Effector memory CD8-positive, alpha-beta T cell (primary cell): ENCODE measurements around the gene TRIM2.

ENCODE experiments used
- ATAC-seq: fragments of 150-1000 bp; cut with Tn5 transposase; replicated peaks from 2 replicates; pipeline ENCODE4 v1.10.0; 2021; ENCODE audit warnings: mild to moderate bottlenecking, moderate library complexity
- DNase-seq, 3 experiments: peaks; one replicate each; pipeline ENCODE4 v3.0.0; 2021
- H3K27ac Mint-ChIP-seq, 2 donors: one replicate each; pipeline ENCODE4 v1.8.0; 2022; ENCODE audit warnings: mild to moderate bottlenecking in 2 of 2, mixed read lengths in 2 of 2, moderate library complexity in 2 of 2
- H3K27me3 Mint-ChIP-seq, 2 donors: one replicate each; pipeline ENCODE4 v1.8.0; 2022; ENCODE audit warnings: mixed read lengths in 2 of 2
- H3K36me3 Mint-ChIP-seq: one replicate; pipeline ENCODE4 v1.8.0; 2022; ENCODE audit warnings: mild to moderate bottlenecking, moderate library complexity, mixed read lengths; ENCODE audit not compliant: insufficient read depth
- H3K4me1 Mint-ChIP-seq, 2 donors: one replicate each; pipeline ENCODE4 v1.8.0; 2022; ENCODE audit warnings: low read depth in 2 of 2, mixed read lengths in 2 of 2
- H3K4me3 Mint-ChIP-seq, 2 donors: one replicate each; pipeline ENCODE4 v1.8.0; 2022; ENCODE audit warnings: mild to moderate bottlenecking in 2 of 2, mixed read lengths in 2 of 2, moderate library complexity in 2 of 2
- H3K9me3 Mint-ChIP-seq, 2 donors: one replicate each; pipeline ENCODE4 v1.8.0; 2022; ENCODE audit warnings: mixed read lengths in 2 of 2

Gene TRIM2

DNA sequence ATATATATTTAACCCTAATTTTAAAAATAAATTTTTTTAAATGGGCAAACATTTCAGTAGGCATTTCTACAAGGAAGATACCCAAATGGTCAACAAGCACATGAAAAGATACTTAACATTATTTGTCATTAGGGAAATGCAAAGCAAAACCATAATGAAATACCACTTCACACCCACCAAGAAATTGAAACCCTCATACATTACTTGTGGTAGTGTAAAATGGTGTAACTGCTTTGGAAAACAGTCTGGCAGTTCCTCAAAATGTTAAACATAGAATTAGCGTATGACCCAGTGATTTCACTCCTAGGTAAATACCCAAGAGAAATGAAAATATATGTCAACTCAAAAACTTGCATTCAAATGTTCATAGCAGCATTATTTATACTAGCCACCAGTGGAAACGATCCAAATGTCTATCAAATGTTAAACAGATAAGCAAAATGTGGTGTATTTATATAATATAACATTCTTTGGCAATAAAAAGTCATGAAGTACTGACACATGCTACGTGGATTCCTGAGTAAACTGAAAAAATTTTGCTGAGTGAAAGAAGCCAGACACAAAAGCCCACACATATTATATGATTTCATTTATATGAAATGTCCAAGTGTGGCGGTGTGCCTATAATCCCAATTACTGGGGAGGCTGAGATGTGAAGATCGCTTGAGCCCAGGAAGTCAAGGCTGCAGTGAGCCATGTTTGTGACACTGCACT lies 16.6 kb downstream of the TRIM2 start:
- ATAC-seq (no peak), DNase-seq (no peak)
- H3K27me3 Mint-ChIP-seq = peaks cover 23 to 83% of the 10 kb centered on the region in 2 donors
- H3K4me1 Mint-ChIP-seq = peaks cover 0 to 9% of the 10 kb centered on the region in 2 donors
- H3K4me3 Mint-ChIP-seq = no peak overlapping the region
- no peaks in the 10 kb centered on the region for H3K36me3 Mint-ChIP-seq
- H3K27ac Mint-ChIP-seq = no peak overlapping the region
- H3K9me3 Mint-ChIP-seq = no peaks in the 10 kb centered on the region

DNA sequence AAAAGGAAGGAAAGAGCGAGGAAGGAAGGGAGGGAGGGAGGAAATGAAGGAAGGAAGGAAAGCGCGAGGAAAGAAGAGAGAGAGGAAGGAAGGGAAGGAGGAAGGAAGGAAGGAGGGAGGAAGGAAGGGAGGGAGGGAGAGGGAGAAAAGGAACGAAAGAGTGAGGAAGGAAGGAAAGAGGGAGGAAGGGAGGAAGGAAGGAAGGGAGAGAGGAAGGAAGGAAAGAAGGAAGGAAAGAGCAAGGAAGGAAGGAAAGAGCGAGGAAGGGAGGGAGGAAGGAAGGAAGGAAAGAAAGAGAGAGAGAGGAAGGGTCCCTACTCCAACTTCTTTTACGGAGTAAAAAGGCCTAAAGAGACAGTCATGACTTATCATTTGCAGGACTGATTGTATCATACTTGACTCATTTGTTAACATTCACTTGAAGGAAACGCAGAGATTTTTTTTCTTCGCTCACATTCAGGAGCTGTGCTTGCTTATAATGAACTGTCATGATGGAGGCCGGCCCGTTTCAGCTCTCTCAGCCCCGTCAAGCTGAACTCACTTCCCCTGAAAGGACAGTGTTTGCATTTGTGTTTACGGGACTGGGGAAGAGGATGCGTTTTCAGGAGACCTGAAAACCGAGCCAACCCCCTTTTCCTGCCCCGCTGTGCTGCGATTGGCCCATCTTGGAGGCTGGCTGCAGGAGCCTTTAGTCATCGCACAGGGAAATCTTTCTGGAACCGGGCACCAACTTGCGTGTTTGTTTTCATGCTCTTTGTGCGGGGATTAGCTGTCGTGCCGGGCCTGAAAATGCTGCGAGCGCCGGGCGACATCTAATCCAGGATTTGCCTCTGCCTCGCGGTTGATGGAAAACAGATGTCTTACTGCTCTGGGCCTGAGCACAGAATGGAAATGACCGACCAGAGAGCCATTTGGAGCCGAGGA lies 17.8 kb downstream of the TRIM2 start:
- Mint-ChIP-seq H3K4me1 (peaks cover 0 to 9% of the 10 kb centered on the region in 2 donors), H3K27me3 (peaks cover 33 to 83% of the 10 kb centered on the region in 2 donors), H3K4me3 (peak overlapping the region; percentile 71 to 86), H3K27ac (peak overlapping the region in 1 of 2 donors; percentile 73), H3K9me3 (no peaks in the 10 kb centered on the region), H3K36me3 (no peaks in the 10 kb centered on the region)
- DNase-seq (peak in 2 of 3 experiments; percentile 2 to 4), ATAC-seq (peak; percentile 53)

DNA sequence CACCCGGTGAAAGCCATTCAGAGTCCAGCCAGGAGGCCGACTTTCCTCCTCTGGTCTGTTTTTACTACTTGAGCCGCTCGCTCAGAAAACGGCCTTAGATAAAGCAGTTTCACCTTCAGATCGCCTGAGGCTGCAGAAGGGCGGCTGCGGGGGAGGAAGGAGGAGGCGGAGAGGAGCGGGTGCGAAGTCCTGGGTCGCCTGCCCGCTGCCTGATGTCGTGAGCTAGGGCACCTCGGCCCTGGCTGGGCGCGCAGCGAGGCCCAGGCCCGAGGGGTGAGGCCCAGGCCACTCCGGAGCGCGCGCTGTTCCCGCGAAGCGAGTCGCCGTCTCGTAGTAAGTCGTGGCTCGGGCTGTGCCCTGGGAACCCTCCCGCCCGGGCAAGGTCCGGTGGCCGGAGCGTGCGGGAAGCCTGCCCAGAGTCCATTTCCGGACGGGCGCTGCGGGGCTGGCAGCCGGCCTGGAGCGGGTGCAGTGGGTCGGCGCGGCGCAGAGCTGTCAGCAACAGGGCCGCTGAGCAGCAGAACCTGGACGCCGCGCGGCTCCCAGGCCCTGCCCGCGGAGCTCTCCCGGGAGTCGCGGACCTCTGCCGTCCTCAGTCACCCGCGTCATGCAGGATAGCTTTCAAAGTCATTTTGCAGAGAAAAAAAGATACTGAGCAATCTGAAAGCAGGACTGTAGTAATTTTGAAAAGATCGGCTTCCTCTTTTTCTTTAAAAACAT lies 18.6 kb downstream of the TRIM2 start:
- peak in 2 of 3 experiments; percentile 1 to 4 for DNase-seq
- H3K4me1 Mint-ChIP-seq = peaks cover 0 to 9% of the 10 kb centered on the region in 2 donors
- H3K4me3 Mint-ChIP-seq = peak overlapping the region; percentile 71 to 86
- H3K27ac Mint-ChIP-seq = peak overlapping the region in 1 of 2 donors; percentile 73
- ATAC-seq = peak; percentile 73
- H3K9me3 Mint-ChIP-seq = no peaks in the 10 kb centered on the region
- peaks cover 41 to 83% of the 10 kb centered on the region in 2 donors for H3K27me3 Mint-ChIP-seq
- no peaks in the 10 kb centered on the region for H3K36me3 Mint-ChIP-seq

DNA sequence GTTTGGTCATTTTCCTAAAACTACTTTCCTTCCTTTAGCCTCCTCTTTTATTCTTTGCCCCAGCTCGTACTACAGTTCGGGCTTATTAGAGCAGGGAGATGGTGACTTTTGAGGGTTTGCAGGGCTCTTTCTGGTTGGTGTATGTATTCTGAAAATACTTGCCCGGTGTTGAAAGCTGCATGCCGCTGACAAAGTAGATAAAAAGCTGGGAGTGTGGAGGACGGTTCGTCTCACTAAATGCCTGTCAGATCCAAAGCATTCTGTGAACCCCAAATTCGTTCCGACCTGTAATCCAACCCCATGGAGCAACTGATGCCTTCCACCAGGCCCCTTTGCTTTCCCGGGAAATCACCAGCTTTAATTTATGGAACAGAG lies 19.2 kb downstream of the TRIM2 start:
- ATAC-seq (no peak), DNase-seq (no peak)
- H3K4me1 Mint-ChIP-seq = peaks cover 0 to 9% of the 10 kb centered on the region in 2 donors
- H3K36me3 Mint-ChIP-seq = no peaks in the 10 kb centered on the region
- H3K27ac Mint-ChIP-seq = no peak overlapping the region
- H3K27me3 Mint-ChIP-seq = peaks cover 47 to 84% of the 10 kb centered on the region in 2 donors
- H3K4me3 Mint-ChIP-seq = peak overlapping the region; percentile 71 to 86
- H3K9me3 Mint-ChIP-seq = no peaks in the 10 kb centered on the region

DNA sequence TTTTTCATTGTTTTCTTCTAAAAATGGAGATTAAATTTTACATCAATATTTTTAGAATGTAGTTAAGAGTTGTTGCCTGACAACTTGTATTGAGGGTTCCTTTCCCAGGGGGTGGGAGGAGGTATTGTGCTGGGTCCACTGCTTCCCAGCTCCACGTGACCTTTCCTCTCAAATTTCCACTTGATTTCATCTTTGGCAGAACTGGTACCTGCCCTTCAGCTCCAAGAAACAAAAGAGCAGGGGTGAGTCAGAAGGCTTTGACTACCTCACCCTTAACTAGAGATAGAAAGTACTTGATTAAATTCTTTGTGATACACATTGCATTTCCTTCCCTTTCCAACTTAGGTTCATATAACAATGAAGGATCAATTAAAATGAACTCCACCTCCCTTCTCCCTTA lies 19.7 kb downstream of the TRIM2 start:
- peaks cover 52 to 84% of the 10 kb centered on the region in 2 donors for H3K27me3 Mint-ChIP-seq
- peaks cover 0 to 9% of the 10 kb centered on the region in 2 donors for H3K4me1 Mint-ChIP-seq
- no peaks in the 10 kb centered on the region for H3K36me3 Mint-ChIP-seq
- DNase-seq (no peak), ATAC-seq (no peak)
- no peak overlapping the region for H3K27ac Mint-ChIP-seq
- H3K4me3 Mint-ChIP-seq = peak overlapping the region; percentile 25 to 34
- no peaks in the 10 kb centered on the region for H3K9me3 Mint-ChIP-seq

DNA sequence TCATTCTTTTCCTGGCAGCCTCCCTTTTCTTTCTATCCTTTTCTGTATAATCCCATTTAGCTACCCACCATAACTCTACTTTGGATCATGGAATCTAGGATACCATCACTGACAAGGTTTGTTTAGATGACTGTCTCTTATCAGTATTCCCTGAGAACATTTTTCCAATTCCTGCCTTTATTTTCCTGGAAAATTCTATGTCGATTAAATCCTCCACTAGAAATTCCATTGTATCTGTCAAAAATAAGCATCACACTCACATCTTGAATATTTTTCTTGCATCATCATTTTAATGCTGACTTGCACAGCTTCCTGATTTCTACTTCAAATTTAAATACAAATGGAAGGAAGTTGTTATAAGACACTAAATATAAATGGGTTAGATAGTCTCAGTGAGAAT lies 20.2 kb downstream of the TRIM2 start:
- Mint-ChIP-seq H3K27me3 (peaks cover 54 to 82% of the 10 kb centered on the region in 2 donors), H3K27ac (no peak overlapping the region), H3K4me1 (peaks cover 0 to 9% of the 10 kb centered on the region in 2 donors), H3K4me3 (no peak overlapping the region), H3K9me3 (no peaks in the 10 kb centered on the region), H3K36me3 (no peaks in the 10 kb centered on the region)
- ATAC-seq (no peak), DNase-seq (no peak)

DNA sequence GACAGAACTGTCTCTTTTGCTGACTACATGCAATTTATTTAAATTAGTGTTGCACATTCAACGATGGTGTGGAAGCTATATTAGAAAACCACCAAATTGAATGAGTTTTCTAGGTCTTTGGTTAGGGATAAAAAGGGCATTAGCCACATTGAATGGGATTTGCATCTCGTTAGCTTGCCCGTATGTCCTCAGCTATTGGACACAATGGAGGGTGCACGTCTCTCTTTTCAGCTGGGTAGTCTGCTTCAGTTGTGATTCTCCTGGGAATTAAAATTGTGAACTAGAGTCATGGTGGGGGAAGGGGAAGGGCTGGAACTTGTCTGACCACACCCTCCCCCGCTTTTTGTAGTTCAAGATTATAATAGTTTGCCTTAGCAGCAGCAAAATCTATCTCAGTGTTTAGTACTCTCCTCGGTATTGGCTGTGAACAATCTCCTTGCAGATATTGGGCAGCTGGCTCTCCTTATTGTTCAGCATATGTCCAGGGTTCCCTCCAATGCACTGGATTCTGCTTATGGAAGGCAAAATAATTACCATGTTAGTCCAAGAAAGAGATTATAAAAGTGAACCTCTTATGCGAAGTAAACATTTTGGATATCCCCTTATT lies 23.3 kb downstream of the TRIM2 start:
- H3K4me1 Mint-ChIP-seq = peaks cover 0 to 3% of the 10 kb centered on the region in 2 donors
- no peak for DNase-seq
- ATAC-seq = no peak
- peaks cover 74 to 79% of the 10 kb centered on the region in 2 donors for H3K27me3 Mint-ChIP-seq
- no peaks in the 10 kb centered on the region for H3K36me3 Mint-ChIP-seq
- no peaks in the 10 kb centered on the region for H3K9me3 Mint-ChIP-seq
- no peak overlapping the region for H3K27ac Mint-ChIP-seq
- H3K4me3 Mint-ChIP-seq = no peak overlapping the region

DNA sequence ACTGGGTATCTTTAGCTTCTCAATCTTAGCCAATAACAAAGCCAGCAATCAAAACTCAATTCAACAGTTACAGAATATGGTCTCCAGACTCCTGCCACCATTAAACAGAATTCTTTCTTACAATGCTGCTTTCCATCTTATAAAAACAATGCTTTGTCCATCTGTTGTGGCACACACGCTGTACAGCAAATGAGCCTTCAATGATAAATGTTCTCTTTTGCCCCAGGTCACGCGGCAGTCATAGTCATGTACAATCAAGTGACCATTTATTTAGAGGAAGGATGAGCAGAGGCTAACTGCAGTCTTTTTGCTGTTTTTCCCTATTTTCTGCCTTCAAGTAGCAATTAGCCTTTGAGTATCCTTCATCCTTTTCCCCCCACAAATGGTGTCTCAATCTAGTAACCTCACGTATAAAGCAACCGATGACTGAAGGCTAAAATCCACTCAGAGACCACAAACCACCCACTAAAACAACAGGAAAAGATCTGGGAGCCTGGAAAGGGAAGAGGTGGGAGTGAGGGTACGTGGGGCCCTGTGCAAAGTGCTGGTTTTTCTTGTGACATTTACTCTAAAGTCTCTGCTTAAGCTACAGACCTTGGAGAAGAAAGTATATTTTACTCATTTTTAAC lies 24.4 kb downstream of the TRIM2 start:
- DNase-seq = no peak
- Mint-ChIP-seq H3K4me1 (peaks cover 0 to 6% of the 10 kb centered on the region in 2 donors), H3K27me3 (peaks cover 79 to 85% of the 10 kb centered on the region in 2 donors), H3K4me3 (no peak overlapping the region), H3K27ac (no peak overlapping the region), H3K36me3 (no peaks in the 10 kb centered on the region), H3K9me3 (no peaks in the 10 kb centered on the region)
- no peak for ATAC-seq

DNA sequence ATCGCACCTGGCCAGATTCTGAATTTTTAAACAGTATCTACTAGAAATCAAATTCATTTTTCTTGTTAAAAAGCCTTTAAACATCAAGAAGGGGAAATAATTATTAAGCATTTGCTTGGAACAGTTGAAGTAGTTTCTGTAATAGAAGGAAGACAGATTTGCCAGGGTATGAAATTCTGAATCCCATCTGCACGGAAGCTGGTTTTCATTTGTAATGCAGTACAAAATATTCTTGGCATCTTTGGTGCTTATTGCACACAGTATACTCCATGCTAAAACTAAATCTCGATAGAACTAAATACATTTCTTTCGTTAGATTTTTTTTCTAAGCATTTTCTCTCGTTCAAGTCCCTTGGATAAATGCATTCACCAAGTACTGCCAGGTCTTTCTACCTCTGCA lies 25.3 kb downstream of the TRIM2 start:
- Mint-ChIP-seq H3K27me3 (peaks cover 70 to 78% of the 10 kb centered on the region in 2 donors), H3K4me3 (no peak overlapping the region), H3K36me3 (no peaks in the 10 kb centered on the region), H3K4me1 (peaks cover 0 to 6% of the 10 kb centered on the region in 2 donors), H3K9me3 (no peaks in the 10 kb centered on the region), H3K27ac (no peak overlapping the region)
- ATAC-seq (no peak), DNase-seq (no peak)

DNA sequence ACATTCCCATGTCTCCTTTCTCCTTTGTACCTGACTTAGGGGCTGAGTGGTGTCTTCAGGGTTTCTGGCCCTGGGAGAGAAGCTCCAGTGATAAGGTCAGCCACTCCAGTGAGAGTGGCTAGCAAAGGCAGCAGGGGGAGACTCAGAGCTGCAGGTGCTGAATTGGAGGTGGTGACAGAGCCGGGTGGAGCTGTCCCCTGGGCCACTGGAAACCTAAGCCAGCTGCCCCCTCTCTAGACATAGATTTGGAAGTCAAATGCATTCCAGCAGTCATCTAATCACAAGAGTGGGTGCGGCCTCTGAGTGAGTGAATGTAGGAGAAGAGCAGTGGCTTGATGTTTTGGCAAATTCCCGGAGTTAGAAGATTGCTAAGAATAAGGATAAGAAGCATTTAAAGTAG lies 28.5 kb downstream of the TRIM2 start:
- H3K4me3 Mint-ChIP-seq = no peak overlapping the region
- no peak for DNase-seq
- no peak overlapping the region for H3K27ac Mint-ChIP-seq
- no peaks in the 10 kb centered on the region for H3K9me3 Mint-ChIP-seq
- H3K36me3 Mint-ChIP-seq = no peaks in the 10 kb centered on the region
- ATAC-seq = no peak
- H3K4me1 Mint-ChIP-seq = peaks cover 0 to 7% of the 10 kb centered on the region in 2 donors
- peaks cover 43 to 62% of the 10 kb centered on the region in 2 donors for H3K27me3 Mint-ChIP-seq

DNA sequence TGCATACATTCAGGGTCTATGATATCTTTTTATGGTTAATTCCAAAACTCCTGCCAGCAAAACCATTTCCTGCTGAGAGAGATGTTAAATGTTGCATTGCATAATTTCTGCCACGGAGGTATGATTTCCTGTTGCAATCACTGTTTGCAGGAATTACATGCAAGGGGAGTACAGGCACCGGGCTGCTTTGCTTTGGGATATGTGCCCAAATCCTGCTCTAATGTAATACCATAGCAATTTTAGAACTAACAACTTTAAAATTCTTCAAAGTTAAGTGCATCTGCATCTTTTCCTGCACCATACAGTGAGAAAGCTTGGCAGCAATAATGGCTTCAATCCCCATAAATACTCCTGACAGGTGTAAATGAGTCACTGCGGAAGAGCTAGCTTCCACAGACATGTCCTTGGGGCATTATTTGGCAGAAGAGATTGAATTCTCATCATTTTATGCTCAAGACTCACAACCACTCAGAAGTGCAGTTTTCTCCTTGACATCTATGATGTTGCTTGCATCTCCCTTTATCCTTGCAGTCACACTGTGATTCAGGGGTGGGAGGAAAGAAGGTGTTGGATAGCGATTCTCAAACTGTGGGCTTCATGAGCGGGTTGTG lies 29.6 kb downstream of the TRIM2 start:
- no peaks in the 10 kb centered on the region for H3K9me3 Mint-ChIP-seq
- DNase-seq = no peak

DNA sequence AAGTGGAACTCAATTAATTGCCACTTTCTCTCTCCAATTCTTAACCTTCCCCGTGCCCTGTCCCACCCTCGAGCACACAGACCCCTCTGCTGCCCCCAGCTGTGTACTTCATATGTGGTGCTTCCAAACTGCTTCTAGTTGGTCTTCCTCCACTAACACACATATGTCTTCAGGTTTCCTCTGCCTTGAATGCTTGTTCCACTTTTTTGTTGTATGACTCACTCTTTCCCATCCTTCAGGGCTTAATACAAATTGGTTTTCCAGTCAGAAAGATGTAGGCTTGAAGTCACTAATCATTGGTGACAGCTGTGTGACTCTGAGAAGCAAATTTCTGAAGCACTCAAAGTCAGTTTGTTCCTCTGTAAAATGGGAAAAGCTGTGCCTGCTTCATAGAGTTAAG lies 30.6 kb downstream of the TRIM2 start:
- Mint-ChIP-seq H3K9me3 (no peaks in the 10 kb centered on the region), H3K27me3 (peaks cover 34 to 47% of the 10 kb centered on the region in 2 donors), H3K4me3 (no peak overlapping the region), H3K27ac (no peak overlapping the region), H3K4me1 (peaks cover 0 to 7% of the 10 kb centered on the region in 2 donors), H3K36me3 (no peaks in the 10 kb centered on the region)
- no peak for ATAC-seq
- DNase-seq = no peak

More for the DNA sequence above, 29.6 kb downstream of the TRIM2 start:
- ATAC-seq = no peak
- Mint-ChIP-seq H3K36me3 (no peaks in the 10 kb centered on the region), H3K4me3 (no peak overlapping the region), H3K27me3 (peaks cover 40 to 51% of the 10 kb centered on the region in 2 donors), H3K4me1 (peaks cover 0 to 7% of the 10 kb centered on the region in 2 donors), H3K27ac (no peak overlapping the region)
